Transverse colon (tissue), 3 donors: ENCODE measurements around the gene PHF1.

Source experiments
- EP300 ChIP-seq: sonication (generic); formaldehyde crosslinking; IDR thresholded peaks from one replicate; pipeline ENCODE4 v1.6.1; 2017; ENCODE audit warnings: antibody characterized with exemption, low read depth
- POLR2A ChIP-seq: fragments of 450-650 bp; IDR thresholded peaks from one replicate; pipeline ENCODE4 v1.6.1; 2016; ENCODE audit warnings: antibody characterized with exemption, mild to moderate bottlenecking, moderate library complexity
- TF ChIP-seq, protein P1 (sequence below), 5 experiments: fragments of 200-600 bp in 3 of 5; fragments of 450-650 bp in 2 of 5; sonication (generic) in 3 of 5; IDR thresholded peaks; 1 replicate in 2 of 5; 2 replicates in 3 of 5; pipeline ENCODE4 v1.5.1; 2016 to 2017; ENCODE audit warnings: antibody characterized with exemption in 5 of 5, inconsistent platforms in 3 of 5, mild to moderate bottlenecking in 2 of 5, moderate library complexity in 1 of 5

DNA sequence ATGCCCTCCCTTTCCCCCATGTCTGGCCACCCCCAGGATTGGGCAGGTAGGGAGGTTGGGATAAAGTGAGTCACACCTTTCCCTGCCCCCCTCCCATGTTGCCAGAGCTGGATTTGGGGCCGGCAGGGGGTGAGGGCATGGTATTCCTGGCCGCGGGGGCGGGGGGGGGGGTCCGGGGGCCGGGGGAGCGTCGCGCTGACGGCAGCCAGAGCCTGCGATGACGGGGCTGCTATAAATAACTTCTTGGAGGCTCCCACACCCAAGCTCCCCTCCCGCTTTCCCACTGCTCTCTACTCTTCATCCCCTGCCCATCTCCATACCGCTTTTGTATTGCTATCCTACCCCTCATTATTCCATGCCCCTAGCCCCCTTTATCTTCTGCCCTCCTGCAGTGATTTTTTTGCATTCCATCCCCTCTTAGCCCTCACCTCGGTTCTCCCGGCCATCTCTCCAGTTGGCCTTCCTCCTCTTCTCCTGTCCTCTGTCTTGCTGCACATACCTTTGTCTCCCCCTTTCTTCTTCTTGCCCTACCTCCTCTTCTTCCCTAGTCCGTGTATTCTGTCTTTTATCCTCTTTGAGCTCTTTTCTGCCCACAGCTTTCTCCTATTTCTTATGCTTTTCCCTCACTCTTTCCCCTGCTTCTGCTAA is 22.9 kb downstream of the PHF1 start:
- TF ChIP-seq EP300 (no peak), POLR2A (no peak)
- TF ChIP-seq, protein P1, sequence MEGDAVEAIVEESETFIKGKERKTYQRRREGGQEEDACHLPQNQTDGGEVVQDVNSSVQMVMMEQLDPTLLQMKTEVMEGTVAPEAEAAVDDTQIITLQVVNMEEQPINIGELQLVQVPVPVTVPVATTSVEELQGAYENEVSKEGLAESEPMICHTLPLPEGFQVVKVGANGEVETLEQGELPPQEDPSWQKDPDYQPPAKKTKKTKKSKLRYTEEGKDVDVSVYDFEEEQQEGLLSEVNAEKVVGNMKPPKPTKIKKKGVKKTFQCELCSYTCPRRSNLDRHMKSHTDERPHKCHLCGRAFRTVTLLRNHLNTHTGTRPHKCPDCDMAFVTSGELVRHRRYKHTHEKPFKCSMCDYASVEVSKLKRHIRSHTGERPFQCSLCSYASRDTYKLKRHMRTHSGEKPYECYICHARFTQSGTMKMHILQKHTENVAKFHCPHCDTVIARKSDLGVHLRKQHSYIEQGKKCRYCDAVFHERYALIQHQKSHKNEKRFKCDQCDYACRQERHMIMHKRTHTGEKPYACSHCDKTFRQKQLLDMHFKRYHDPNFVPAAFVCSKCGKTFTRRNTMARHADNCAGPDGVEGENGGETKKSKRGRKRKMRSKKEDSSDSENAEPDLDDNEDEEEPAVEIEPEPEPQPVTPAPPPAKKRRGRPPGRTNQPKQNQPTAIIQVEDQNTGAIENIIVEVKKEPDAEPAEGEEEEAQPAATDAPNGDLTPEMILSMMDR (IDR thresholded peaks at IDR 0.05), result no peak
